OCI-LY7 (cell line): Measurements from ENCODE around the gene COL11A2. TPM values are rescaled to one million over a fixed set of nuclear protein-coding genes. Genes with fewer than 3 reads are reported as not detected.

Experiments
- BruUV-seq: library from RNA; stranded (reverse); fragments of 400-500 nt; replicated peaks from 2 replicates; lab custom pipeline; 2021; lab: Mats Ljungman, UMichigan
- CTCF ChIA-PET: fragments of 300-600 bp; sonication (Branson Sonifier 250); formaldehyde crosslinking; loops from one replicate; lab custom pipeline; 2022; ENCODE audit warnings: antibody characterized with exemption; ENCODE audit not compliant: unreplicated experiment; lab: Charles Lee
- POLR2A ChIA-PET: fragments of 300-600 bp; sonication (Branson Sonifier 250); formaldehyde crosslinking; loops from one replicate; lab custom pipeline; 2022; ENCODE audit warnings: antibody characterized with exemption; lab: Charles Lee
- DNase-seq: peaks from one replicate; pipeline ENCODE4 v3.0.0-alpha.2; 2015; ENCODE audit warnings: low spot score
- H2AFZ ChIP-seq: fragments of 200-600 bp; sonication (generic), shearing (Covaris generic); 2 replicates; pipeline ENCODE4 v1.6.1; 2014; ENCODE audit warnings: mild to moderate bottlenecking, antibody characterized with exemption, low read length, moderate library complexity
- H3K27ac ChIP-seq: fragments of 200-600 bp; sonication (generic); 2 replicates; pipeline ENCODE4 v1.5.1; 2014; ENCODE audit warnings: mixed run types, low read depth, mild to moderate bottlenecking, moderate library complexity, low read length, inconsistent platforms; ENCODE audit not compliant: poor library complexity, severe bottlenecking
- H3K36me3 ChIP-seq: fragments of 200-600 bp; sonication (generic); 2 replicates; pipeline ENCODE4 v1.6.1; 2014; ENCODE audit warnings: mild to moderate bottlenecking, antibody characterized with exemption, low read length, moderate library complexity, mixed read lengths; ENCODE audit not compliant: insufficient read depth
- H3K4me1 ChIP-seq: fragments of 200-600 bp; sonication (generic); 2 replicates; pipeline ENCODE4 v1.5.1; 2014; ENCODE audit warnings: mild to moderate bottlenecking, low read length; ENCODE audit not compliant: insufficient read depth, poor library complexity, severe bottlenecking
- H3K4me2 ChIP-seq: fragments of 200-600 bp; sonication (generic); 2 replicates; pipeline ENCODE4 v1.6.1; 2014; ENCODE audit warnings: mild to moderate bottlenecking, low read length
- H3K4me3 ChIP-seq: fragments of 200-600 bp; sonication (generic); 2 replicates; pipeline ENCODE4 v1.5.1; 2014; ENCODE audit warnings: mild to moderate bottlenecking, low read depth, low read length; ENCODE audit not compliant: poor library complexity, severe bottlenecking
- H3K79me2 ChIP-seq: fragments of 200-600 bp; sonication (generic); 2 replicates; pipeline ENCODE4 v1.6.1; 2016; ENCODE audit warnings: low read depth, mild to moderate bottlenecking, low read length, moderate library complexity, mixed read lengths; ENCODE audit not compliant: insufficient read depth
- H3K9me2 ChIP-seq: fragments of 200-600 bp; sonication (generic); 2 replicates; pipeline ENCODE4 v1.6.1; 2016; ENCODE audit warnings: mild to moderate bottlenecking, low read length, mixed read lengths; ENCODE audit not compliant: insufficient read depth
- H3K9me3 ChIP-seq: fragments of 200-600 bp; sonication (generic); 2 replicates; pipeline ENCODE4 v1.6.1; 2014; ENCODE audit warnings: mild to moderate bottlenecking, mixed run types, low read length, mixed read lengths
- H4K20me1 ChIP-seq: fragments of 200-600 bp; sonication (generic); 2 replicates; pipeline ENCODE4 v1.6.1; 2014; ENCODE audit warnings: mild to moderate bottlenecking, antibody characterized with exemption, low read length, moderate library complexity, mixed read lengths; ENCODE audit not compliant: insufficient read depth
- EZH2phosphoT487 ChIP-seq: fragments of 200-600 bp; sonication (generic); IDR thresholded peaks from 2 replicates; pipeline ENCODE4 v1.6.1; 2018; ENCODE audit warnings: low read depth, borderline replicate concordance, mild to moderate bottlenecking, mixed run types, antibody characterized with exemption, low read length, moderate library complexity, mixed read lengths
- intact Hi-C: fragments of 100-400 bp; cut with micrococcal nuclease; formaldehyde crosslinking; loops from one replicate; pipeline ENCODE4 v1.10.0; 2022; ENCODE audit not compliant: unreplicated experiment
- total RNA-seq, 2 experiments: library from RNA; depleted of rRNA in 1 of 2; stranded (reverse); fragments of >200 nt in 1 of 2; shearing (Covaris generic) in 1 of 2; gene quantifications; 2 replicates each; pipeline ENCODE4 v1.2.3, GENCODE V29; 2014 to 2022
- TF ChIP-seq, protein P1 (sequence below): fragments of 200-600 bp; sonication (generic); conservative IDR thresholded peaks from 2 replicates; pipeline ENCODE4 v1.5.1; 2014; ENCODE audit warnings: mild to moderate bottlenecking, antibody characterized with exemption, low read length, moderate library complexity, mixed read lengths

The COL11A2 gene
- total RNA-seq, 2 experiments from 2014 or later: 4.5 to 5.2 TPM

DNA sequence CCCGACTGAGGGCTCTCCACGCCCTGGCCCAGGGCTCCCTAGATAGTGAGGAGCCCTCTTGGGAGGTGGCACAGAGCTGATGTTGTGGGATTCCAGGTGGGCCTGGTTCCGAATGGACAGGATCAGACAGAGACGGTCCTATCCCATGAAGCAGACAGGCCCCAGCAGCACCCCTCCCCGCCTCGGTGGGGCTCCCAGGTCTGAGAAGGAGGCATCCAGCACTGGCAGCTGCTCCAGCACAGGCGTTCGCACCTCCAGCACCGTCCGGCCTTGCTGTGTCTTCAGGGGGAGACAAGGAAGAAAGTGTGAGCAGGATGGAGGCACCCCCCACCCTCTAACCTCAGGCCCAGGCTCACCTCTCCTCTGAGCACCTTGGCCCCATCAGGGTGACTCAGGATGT is 28.7 kb downstream of the COL11A2 start:
- Histone ChIP-seq H3K9me2 (no peaks in the 10 kb centered on the region), H3K27ac (no peak overlapping the region), H2AFZ (no peak overlapping the region), H3K36me3 (no peaks in the 10 kb centered on the region), H3K4me3 (no peak overlapping the region), H3K9me3 (no peaks in the 10 kb centered on the region), H3K79me2 (no peaks in the 10 kb centered on the region), H4K20me1 (no peaks in the 10 kb centered on the region), H3K4me2 (no peak overlapping the region), H3K4me1 (peaks cover 7% of the 10 kb centered on the region)
- DNase-seq: no peak
- no TSS peak for BruUV-seq
- ChIA-PET POLR2A (interaction anchor here (0.7 kb wide), 1 partner anchor 70 kb away, joined by 4 read pairs; no protein-coding TSS in a partner anchor), CTCF (no interaction called here)
- TF ChIP-seq, protein P1, sequence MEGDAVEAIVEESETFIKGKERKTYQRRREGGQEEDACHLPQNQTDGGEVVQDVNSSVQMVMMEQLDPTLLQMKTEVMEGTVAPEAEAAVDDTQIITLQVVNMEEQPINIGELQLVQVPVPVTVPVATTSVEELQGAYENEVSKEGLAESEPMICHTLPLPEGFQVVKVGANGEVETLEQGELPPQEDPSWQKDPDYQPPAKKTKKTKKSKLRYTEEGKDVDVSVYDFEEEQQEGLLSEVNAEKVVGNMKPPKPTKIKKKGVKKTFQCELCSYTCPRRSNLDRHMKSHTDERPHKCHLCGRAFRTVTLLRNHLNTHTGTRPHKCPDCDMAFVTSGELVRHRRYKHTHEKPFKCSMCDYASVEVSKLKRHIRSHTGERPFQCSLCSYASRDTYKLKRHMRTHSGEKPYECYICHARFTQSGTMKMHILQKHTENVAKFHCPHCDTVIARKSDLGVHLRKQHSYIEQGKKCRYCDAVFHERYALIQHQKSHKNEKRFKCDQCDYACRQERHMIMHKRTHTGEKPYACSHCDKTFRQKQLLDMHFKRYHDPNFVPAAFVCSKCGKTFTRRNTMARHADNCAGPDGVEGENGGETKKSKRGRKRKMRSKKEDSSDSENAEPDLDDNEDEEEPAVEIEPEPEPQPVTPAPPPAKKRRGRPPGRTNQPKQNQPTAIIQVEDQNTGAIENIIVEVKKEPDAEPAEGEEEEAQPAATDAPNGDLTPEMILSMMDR: no peak
- no peak for TF ChIP-seq EZH2phosphoT487
- intact Hi-C loops: no loop called here

DNA sequence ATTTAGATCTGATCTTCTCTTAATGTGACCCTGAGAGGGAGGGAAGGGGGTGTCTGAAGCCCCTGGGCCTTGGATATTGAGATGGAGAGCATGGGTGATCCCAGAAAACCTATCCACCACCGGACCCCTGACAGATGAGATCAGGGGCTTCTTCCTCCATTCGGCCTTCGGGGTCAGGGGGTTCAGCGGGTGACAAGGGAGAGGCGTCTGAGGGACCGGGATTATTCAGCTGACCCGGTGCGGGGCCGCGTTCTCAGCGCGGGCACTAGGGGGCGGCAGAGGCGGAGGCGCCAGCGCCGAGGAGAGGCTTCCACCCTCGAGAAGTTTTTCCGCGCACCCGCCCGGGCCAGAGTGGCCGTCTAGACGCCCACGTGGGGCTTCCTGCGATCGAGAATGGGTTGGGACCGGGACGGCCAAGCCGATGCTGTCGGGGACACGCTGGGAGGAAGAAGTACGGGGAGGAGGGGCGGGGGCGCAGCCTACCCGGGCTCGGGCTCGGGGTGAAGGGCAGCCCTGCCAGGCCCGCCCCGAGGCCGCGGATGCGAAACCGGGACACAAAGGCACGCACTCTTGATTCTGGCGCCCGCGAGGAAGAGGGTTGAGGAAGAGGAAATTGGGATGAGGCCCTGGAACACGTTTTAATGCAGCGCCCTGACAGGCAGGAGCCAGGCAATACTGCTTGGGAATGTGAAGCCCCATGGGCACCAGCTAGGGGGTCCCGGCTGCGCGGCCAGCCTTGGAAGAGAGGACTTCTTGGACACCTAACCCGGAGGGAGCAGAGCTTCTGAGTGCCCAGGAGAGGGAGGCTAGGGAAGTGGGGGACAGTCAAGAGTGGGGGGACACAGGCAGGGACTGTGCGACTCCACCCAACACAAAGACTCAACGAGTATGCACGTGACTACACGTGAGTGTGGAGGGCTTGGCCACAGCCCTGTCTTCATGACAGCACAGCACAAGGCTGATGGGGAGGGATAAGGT is 30.6 kb downstream of the COL11A2 start:
- DNase-seq: peak; percentile 71
- peaks cover 7% of the 10 kb centered on the region for H3K4me1 ChIP-seq

More for the DNA sequence above, 30.6 kb downstream of the COL11A2 start:
- ChIA-PET CTCF (no interaction called here), POLR2A (interaction anchor here (0.7 kb wide), 1 partner anchor 74 kb away, joined by 4 read pairs; no protein-coding TSS in a partner anchor)
- Histone ChIP-seq H4K20me1 (no peaks in the 10 kb centered on the region), H3K9me2 (no peaks in the 10 kb centered on the region), H2AFZ (peak overlapping the region; percentile 80), H3K9me3 (no peaks in the 10 kb centered on the region), H3K4me3 (peak overlapping the region; percentile 53), H3K79me2 (no peaks in the 10 kb centered on the region), H3K27ac (no peak overlapping the region), H3K4me2 (peak overlapping the region; percentile 68), H3K36me3 (no peaks in the 10 kb centered on the region)
- no peak for TF ChIP-seq EZH2phosphoT487
- TF ChIP-seq, protein P1: peak; percentile 93
- no TSS peak for BruUV-seq
- intact Hi-C loops: loop anchor here (1.0 to 2.0 kb wide), 2 partner anchors 35 to 87 kb away; no protein-coding TSS in a partner anchor
